Kidney glomerular epithelial cell (primary cell): Measurements from ENCODE around the gene NETO1.

Experiments used
- DNase-seq: peaks from one replicate; lab custom pipeline; 2025; lab: John Stamatoyannopoulos, UW

The NETO1 gene

GRCh38 chr18:72846736-72847533 lies 20.9 kb downstream of the NETO1 start:
- no peak for DNase-seq

DNA sequence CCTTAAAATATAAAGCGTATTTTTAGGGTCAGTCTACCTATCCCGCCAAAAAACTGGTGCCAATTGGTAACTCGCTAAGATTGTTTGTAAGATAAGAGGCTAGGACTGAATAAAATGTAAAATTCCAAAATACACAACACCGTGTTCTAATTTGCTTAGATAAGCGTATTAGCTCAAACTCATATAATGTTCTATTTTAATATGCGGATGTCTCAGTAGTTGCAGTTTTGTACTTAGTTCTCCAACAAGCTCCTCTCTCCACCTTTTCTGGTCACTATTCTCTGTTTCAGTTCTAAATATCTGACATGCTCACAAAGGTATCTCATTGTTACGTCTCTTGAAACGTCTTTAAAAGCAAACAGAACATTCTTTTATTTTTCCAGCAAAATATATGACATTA lies 24.0 kb downstream of the NETO1 start:
- DNase-seq: no peak

- no peak for DNase-seq
Measured at GRCh38 chr18:72840109-72840508, 27.7 kb downstream of the NETO1 start.

DNA sequence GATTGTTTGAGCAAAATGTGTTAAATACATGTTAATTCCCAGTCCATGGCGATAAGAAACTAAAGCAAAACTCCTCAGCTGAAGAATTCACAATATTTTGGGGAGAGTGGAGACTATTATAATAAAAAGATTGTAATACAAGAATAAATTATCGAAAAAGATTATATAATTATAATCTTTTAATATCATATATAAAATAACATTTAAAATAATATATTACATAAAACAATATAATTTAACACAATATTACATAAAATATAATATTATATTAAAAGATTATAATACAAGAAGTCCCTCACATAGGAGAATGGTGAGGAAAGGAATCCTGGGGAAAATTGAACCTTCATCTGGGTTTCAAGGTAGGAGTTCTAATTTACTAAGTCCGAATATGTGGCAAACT lies 33.1 kb downstream of the NETO1 start:
- no peak for DNase-seq

DNA sequence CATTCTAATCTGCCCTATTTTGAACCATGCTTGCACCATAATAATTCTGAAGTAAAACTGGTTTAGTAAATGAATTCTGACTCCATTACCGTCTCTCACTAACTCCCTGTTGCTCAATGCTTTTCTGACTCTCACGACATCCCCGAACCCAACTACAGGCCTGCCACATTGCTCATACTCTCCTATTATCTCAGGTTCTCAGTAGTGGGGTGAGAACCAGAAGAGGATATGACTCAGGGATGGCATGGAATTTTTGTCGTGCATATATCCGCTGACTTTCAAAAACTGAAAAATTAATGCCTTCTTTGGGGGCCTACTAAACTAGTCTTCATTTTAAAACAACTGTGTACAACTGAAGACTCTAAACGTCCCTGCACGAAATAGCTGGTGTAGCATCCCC lies 34.3 kb downstream of the NETO1 start:
- no peak for DNase-seq

GRCh38 chr18:72830109-72830508 lies 37.7 kb downstream of the NETO1 start:
- DNase-seq: peak; percentile 2

DNA sequence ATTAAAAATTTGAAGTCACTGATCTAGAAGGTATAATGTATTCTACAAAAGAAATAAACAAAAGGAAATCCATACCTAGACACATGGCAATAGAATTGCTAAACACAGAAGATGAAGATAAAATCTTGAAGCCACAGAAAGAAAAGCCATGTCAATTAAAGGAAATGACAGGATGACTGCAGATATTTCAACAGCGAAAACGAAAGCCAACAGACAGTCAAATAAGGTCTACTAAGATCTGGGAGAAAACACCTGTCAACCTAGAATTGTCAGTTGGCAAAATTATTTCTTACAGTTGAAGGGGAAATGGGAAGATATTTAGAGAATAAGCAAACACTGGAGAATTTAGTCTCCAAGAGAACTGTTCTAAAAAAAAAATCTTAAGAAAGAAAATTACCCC lies 39.2 kb downstream of the NETO1 start:
- DNase-seq: no peak

DNA sequence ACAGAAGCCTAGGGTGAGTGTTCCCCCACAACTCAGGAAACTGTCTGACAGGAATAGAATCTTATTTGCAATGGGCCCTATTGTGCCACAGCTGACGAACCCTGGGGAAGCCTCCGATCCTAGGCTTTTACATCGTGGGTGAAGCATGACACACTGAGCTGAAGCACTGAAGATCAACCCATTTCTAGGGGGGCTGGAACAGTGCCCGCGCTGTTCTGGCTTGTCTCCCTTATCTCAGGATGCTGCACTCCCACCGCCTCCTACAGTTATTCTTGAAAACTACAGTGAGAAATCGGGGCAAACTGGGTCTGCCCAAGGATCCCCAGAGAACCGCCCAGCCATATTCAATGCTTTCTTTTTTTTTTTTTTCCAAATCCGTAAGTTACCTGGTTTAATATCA lies 41.1 kb downstream of the NETO1 start:
- DNase-seq: no peak

DNA sequence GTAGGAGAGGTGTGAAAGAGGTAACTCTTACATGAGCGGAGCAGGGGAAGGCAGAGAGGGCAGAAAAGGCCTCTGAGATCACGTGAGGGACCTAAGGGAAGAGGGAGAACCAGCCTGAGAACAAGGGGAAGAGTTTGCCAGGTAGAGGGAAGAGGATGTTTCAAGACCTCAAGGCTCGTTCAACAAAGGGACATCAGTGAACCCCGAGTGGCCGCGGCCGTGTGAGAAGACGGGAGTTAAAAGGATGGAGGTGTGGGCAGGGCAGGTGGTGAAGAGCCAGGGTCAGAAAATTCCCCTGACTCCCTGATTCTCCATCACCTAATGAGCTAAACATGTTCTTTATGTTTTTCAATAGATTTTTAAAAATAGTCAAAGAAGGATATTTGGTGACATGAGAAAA lies 44.4 kb downstream of the NETO1 start:
- DNase-seq: no peak

DNA sequence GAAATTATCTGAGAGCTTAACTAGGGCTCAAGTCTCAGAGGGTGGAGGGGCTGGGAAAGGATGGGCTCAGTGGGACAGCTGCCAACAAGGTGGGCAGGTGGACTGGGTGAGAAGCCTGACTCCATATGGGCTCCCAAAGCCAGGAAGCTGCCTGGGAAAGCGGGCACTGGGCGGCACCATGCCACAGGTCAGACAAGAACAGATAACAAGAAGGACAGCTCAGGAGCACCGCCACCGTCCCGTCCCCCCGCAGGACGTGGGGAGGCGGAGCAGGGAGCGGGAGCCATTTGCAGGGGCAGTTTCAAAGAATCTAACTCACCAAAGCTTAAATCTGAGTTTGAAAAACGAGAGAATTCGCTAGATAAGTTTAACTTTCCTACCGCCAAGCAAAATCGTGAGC lies 45.6 kb downstream of the NETO1 start:
- no peak for DNase-seq

DNA sequence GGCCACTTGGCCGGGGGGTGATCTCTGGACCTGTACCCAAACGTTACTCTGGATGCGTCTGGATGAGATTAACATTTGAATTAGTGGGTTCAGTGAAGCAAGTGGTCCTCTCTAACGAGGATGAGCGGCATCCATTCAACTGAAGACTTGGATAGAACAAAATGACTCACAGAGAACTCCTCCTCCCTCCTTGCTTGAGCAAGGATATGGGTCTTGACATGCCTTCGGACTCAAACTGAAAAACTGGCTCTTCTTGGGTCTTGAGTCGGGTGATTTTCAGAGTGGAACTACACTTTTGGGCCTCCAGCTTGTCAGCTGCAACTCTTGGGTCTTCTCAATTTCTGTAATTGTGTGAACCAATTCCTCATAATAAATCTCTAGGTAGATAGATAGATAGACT lies 47.2 kb downstream of the NETO1 start:
- no peak for DNase-seq

DNA sequence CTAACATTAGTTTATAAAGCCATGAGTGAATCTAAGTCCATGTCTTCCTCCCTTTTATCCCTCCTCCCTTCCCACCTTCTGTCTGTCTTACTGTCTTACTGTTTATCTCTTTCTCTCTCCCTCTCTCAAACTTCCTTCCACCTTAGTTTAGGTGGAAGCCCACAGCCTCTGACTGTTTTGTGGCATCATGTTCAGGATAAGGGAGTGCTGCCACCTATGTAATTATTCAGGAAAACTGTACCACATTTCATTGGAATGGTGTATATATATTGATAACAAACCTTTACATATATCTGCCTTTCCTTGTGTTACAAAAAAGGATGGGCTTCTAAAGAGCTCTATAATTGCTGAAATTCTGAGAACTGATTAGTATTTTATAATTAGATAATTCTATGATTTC lies 48.7 kb downstream of the NETO1 start:
- no peak for DNase-seq

DNA sequence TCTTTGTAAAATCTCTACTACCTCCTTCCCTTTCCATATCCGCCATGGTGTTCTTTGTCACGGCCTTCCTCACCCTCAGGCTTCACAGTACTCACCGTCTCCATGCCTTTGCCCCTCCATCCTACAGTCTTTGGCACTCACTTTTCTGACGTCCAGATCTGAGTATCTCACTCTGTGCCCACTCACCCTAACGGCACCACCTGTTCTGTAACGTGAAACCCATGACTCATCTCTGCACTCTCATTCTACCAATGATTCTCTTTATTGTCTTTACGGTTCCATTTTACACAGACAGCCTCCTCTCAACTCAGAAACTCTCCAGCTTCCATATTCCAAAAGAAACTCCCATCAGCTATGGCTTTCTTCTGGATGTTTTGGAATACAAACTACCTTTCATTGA lies 56.7 kb downstream of the NETO1 start:
- DNase-seq: no peak

DNA sequence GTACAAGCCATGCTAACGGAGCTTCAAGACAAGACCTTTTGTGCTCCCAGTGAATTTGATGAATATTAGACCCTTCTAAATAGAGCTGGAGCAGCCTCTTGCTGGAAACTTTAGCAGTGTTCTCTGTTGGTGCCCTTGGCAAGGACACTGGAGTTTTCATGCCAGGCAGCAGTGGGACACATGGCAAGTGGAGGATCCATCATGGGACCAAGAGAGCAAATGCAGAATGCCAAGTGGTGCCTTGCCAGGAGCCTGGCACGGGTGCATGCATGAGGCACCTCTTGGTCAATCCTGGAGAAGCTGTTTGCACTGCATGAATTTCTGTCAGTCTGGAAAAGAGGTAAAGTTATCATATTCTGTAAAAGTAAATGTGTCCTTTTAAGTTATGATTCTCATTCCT lies 59.1 kb downstream of the NETO1 start:
- DNase-seq: no peak

DNA sequence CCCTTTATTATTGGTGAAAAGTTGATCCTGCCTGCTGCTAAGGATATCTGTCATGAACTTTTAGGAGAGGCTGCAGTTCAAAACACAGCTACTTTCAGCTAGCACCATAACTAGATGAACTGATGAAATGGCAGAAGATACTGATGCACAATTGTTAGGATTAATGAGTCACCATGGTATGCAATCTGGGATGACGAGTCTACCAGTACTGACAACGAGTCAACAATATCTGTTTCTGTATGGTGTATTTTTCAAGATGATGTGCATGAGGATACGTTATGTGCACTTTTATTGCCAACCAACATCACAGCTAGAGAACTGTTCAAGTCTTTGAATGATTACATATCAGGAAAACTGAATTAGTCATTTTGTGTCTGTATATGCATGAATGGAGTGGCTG lies 68.7 kb downstream of the NETO1 start:
- no peak for DNase-seq

GRCh38 chr18:72783530-72783929 lies 84.3 kb downstream of the NETO1 start:
- DNase-seq: no peak

GRCh38 chr18:72774914-72775313 lies 92.9 kb downstream of the NETO1 start:
- DNase-seq: no peak

GRCh38 chr18:72772916-72773315 lies 94.9 kb downstream of the NETO1 start:
- DNase-seq: no peak

- DNase-seq: no peak
Measured at GRCh38 chr18:72768681-72769229, 99.0 kb downstream of the NETO1 start.

DNA sequence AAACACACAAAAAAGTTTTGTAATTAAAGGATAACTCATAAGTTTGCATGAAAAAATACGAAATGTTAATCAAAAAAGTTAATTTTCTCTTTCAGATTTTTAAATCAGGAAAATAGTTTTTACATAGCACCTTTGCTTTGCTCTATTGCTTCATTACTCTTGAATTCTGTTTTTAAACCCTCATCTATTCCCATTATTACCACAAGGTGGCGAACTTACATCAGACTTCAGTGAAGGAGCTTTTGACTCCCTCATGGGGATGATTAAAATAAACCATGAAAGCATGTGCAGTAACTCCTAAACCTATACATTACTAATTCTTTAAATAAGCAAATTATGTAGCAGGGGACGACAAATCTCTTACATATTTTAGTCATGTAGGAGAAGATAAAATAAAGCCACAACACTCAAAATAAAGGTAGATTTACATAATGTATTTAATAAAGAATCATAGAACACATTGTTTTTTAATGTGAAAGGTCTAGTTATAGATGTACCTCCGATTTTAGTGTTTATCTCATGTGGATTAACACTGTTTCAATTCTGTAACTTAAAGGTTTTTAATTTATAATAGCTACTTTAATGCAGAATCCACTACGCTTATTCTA lies 105.2 kb downstream of the NETO1 start:
- DNase-seq: peak; percentile 68

GRCh38 chr18:72752220-72752619 lies 115.6 kb downstream of the NETO1 start:
- no peak for DNase-seq

- DNase-seq: no peak
Measured at GRCh38 chr18:72742002-72742401, 125.8 kb downstream of the NETO1 start.

GRCh38 chr18:72738136-72738535 lies 129.7 kb downstream of the NETO1 start:
- peak; percentile 34 for DNase-seq

DNA sequence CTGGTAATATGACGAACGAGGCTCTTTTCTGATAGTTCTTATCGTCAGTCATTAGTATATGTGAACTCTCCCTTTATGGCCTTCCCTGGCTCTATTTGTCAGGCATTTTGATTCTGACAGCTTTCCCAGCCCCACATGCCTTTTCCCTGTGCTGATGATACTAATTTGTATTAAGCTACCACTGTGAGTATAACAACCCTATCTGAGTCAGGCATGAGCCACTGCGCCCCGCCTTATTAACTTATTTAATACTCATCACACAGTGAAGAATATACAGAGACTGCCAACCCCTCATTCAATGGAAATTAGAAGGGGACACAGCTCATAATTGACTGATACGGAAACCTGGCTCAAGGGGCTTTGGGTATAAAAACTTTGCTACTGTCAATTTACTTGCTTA lies 140.0 kb downstream of the NETO1 start:
- DNase-seq: no peak
